Natural killer cell (primary cell): ENCODE results near the gene ADGRF1. TPM values are rescaled to one million over a fixed set of nuclear protein-coding genes. Genes with fewer than 3 reads are reported as not detected.

Experiments used
- ATAC-seq, 3 donors: fragments of 150-1000 bp in 2 of 3; fragments of 200-7000 bp in 1 of 3; cut with Tn5 transposase; 1 replicate in 1 of 3; 2 replicates in 2 of 3; pipeline ENCODE4 v1.10.0; 2021; ENCODE audit warnings: mild to moderate bottlenecking in 2 of 3, moderate library complexity in 2 of 3
- DNase-seq, 2 donors: peaks; one replicate each; pipeline versions ENCODE4 v3.0.0 to v3.0.0-alpha.2; 2013 to 2021; ENCODE audit warnings: mixed read lengths in 1 of 2
- H3K27ac ChIP-seq: one replicate; pipeline ENCODE4 v1.5.1; 2013; ENCODE audit warnings: mild to moderate bottlenecking, low read length
- H3K27me3 ChIP-seq: one replicate; pipeline ENCODE4 v1.6.1; 2013; ENCODE audit warnings: low read length; ENCODE audit not compliant: control insufficient read depth, insufficient read depth
- H3K36me3 ChIP-seq: one replicate; pipeline ENCODE4 v1.6.1; 2013; ENCODE audit warnings: low read length; ENCODE audit not compliant: control insufficient read depth, insufficient read depth
- H3K4me1 ChIP-seq: one replicate; pipeline ENCODE4 v1.6.1; 2013; ENCODE audit warnings: low read length; ENCODE audit not compliant: control insufficient read depth, insufficient read depth
- H3K4me3 ChIP-seq: one replicate; pipeline ENCODE4 v1.5.1; 2013; ENCODE audit warnings: low read length
- H3K9me3 ChIP-seq: one replicate; pipeline ENCODE4 v1.6.1; 2013; ENCODE audit warnings: low read length; ENCODE audit not compliant: control insufficient read depth, insufficient read depth
- H3K27ac Mint-ChIP-seq, 2 donors: one replicate each; pipeline ENCODE4 v1.8.0; 2022; ENCODE audit warnings: mild to moderate bottlenecking in 2 of 2, mixed read lengths in 2 of 2, moderate library complexity in 1 of 2
- H3K27me3 Mint-ChIP-seq, 2 donors: one replicate each; pipeline ENCODE4 v1.8.0; 2022; ENCODE audit warnings: low read depth in 2 of 2, mixed read lengths in 2 of 2
- H3K36me3 Mint-ChIP-seq: one replicate; pipeline ENCODE4 v1.8.0; 2022; ENCODE audit warnings: mixed read lengths
- H3K4me1 Mint-ChIP-seq, 2 donors: one replicate each; pipeline ENCODE4 v1.8.0; 2022; ENCODE audit warnings: mixed read lengths in 2 of 2
- H3K4me3 Mint-ChIP-seq: one replicate; pipeline ENCODE4 v1.8.0; 2022; ENCODE audit warnings: mild to moderate bottlenecking, moderate library complexity, mixed read lengths
- H3K9me3 Mint-ChIP-seq, 2 donors: one replicate each; pipeline ENCODE4 v1.8.0; 2022; ENCODE audit warnings: mixed read lengths in 2 of 2
- WGBS: methylation state at CpG from one replicate; pipeline ENCODE4 v1.1.7; 2013; ENCODE audit warnings: missing lambda C conversion rate; ENCODE audit not compliant: insufficient coverage; 5-methylcytosine and 5-hydroxymethylcytosine counted together
- intact Hi-C: fragments of 100-400 bp; cut with micrococcal nuclease; formaldehyde crosslinking; loops from one replicate; pipeline ENCODE4 v1.14.2; 2022
- total RNA-seq, 4 donors: library from RNA; stranded (reverse); fragments of 120-200 nt in 1 of 4; gene quantifications; one replicate each; pipeline versions ENCODE4 v1.2.3 to v1.2.4, GENCODE V29; 2013 to 2022
- TF ChIP-seq, protein P1 (sequence below): fragments of 200-600 bp; IDR thresholded peaks from one replicate; pipeline ENCODE4 v1.8.0; 2022; ENCODE audit warnings: antibody characterized with exemption

The ADGRF1 gene
- total RNA-seq, 3 donors from 2014 or later (not counting 1 experiment from before 2014, with no cell fraction given): not detected

DNA sequence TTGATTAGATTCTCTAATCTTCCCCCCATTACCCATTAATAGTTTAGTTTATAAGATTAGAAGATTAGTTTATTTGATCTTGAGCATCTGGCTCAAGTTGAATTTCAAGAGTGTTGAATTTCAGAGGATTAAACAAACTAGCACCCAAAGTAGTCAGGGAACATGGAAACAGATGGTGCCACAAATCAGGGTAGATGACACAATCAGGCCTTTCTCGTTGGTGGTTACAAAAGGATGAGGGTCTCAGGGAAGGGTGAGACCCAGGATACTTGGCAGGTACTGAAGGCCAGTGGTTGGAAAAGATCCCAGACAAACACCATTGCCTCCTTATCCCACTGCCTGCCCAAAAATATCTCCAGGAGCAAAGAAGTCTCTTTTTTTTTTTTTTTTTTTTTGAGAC lies 29.5 kb upstream of the ADGRF1 start:
- DNase-seq (no peak), ATAC-seq (no peak)
- TF ChIP-seq, protein P1, sequence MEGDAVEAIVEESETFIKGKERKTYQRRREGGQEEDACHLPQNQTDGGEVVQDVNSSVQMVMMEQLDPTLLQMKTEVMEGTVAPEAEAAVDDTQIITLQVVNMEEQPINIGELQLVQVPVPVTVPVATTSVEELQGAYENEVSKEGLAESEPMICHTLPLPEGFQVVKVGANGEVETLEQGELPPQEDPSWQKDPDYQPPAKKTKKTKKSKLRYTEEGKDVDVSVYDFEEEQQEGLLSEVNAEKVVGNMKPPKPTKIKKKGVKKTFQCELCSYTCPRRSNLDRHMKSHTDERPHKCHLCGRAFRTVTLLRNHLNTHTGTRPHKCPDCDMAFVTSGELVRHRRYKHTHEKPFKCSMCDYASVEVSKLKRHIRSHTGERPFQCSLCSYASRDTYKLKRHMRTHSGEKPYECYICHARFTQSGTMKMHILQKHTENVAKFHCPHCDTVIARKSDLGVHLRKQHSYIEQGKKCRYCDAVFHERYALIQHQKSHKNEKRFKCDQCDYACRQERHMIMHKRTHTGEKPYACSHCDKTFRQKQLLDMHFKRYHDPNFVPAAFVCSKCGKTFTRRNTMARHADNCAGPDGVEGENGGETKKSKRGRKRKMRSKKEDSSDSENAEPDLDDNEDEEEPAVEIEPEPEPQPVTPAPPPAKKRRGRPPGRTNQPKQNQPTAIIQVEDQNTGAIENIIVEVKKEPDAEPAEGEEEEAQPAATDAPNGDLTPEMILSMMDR: no peak
- Histone ChIP-seq H3K4me3 (no peak overlapping the region), H3K36me3 (no peaks in the 10 kb centered on the region), H3K4me1 (no peaks in the 10 kb centered on the region), H3K27ac (no peak overlapping the region), H3K27me3 (no peaks in the 10 kb centered on the region), H3K9me3 (no peaks in the 10 kb centered on the region)
- no peaks in the 10 kb centered on the region for H3K36me3 Mint-ChIP-seq
- 63% methylated on average over 1 of the region's 1 CpG for WGBS
- no peaks in the 10 kb centered on the region for H3K9me3 Mint-ChIP-seq
- intact Hi-C loops: no loop called here
- H3K4me3 Mint-ChIP-seq: no peak overlapping the region
- H3K4me1 Mint-ChIP-seq: no peaks in the 10 kb centered on the region
- peaks cover 0 to 4% of the 10 kb centered on the region in 2 donors for H3K27me3 Mint-ChIP-seq
- no peak overlapping the region for H3K27ac Mint-ChIP-seq

DNA sequence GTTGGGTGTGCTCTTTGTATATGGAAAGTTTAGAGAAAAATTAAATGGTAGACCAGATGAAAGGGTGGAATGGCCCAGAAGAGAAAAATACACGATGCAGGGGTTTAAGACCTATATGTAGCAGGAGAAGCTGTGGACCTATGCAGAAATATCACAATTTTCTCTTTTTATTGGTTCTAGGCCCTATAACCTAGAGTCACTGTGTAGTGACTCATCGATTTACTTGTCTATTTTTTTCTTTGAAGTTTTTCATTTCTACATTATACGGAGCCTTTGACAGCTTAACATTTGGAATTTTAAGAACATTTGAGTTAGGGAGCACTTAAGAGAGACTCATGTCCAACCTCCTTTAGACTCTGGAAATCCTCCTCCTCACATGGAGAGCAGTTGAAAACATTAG lies 28.3 kb upstream of the ADGRF1 start:
- no peak overlapping the region for H3K27ac ChIP-seq
- Mint-ChIP-seq H3K4me3 (no peak overlapping the region), H3K4me1 (no peaks in the 10 kb centered on the region), H3K9me3 (no peaks in the 10 kb centered on the region), H3K27ac (no peak overlapping the region), H3K36me3 (no peaks in the 10 kb centered on the region), H3K27me3 (peaks cover 0 to 4% of the 10 kb centered on the region in 2 donors)
- H3K4me1 ChIP-seq: no peaks in the 10 kb centered on the region
- ATAC-seq: no peak
- WGBS: 89% methylated on average over 2 of the region's 3 CpGs
- H3K9me3 ChIP-seq: no peaks in the 10 kb centered on the region
- H3K4me3 ChIP-seq: no peak overlapping the region
- no peaks in the 10 kb centered on the region for H3K36me3 ChIP-seq
- TF ChIP-seq, protein P1: no peak
- H3K27me3 ChIP-seq: no peaks in the 10 kb centered on the region
- intact Hi-C loops: no loop called here
- DNase-seq: no peak

DNA sequence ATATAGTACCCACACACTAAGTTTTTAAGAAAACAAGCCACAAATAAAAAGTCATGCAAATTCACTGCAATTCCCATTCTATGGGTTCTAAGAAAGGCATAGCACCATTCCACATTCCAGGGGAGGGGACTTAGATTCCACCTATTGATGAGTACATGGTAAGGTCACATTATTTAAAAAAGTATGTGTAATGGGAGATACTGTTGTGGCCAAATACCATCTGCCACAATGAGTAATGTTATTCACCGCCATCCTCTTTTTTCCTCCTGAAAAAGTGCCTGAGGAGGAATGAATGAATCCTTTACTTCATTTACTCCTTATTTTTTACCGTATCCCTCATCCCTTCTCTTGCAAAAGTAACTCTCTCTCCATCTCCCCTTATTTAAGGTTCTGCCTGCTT lies 27.0 kb upstream of the ADGRF1 start:
- Histone ChIP-seq H3K36me3 (no peaks in the 10 kb centered on the region), H3K4me3 (no peak overlapping the region), H3K27ac (no peak overlapping the region), H3K27me3 (no peaks in the 10 kb centered on the region), H3K4me1 (no peaks in the 10 kb centered on the region), H3K9me3 (no peaks in the 10 kb centered on the region)
- H3K36me3 Mint-ChIP-seq: no peaks in the 10 kb centered on the region
- H3K9me3 Mint-ChIP-seq: no peaks in the 10 kb centered on the region
- H3K27ac Mint-ChIP-seq: no peak overlapping the region
- intact Hi-C loops: no loop called here
- H3K4me1 Mint-ChIP-seq: no peaks in the 10 kb centered on the region
- ATAC-seq: no peak
- no peaks in the 10 kb centered on the region for H3K27me3 Mint-ChIP-seq
- TF ChIP-seq, protein P1: no peak
- H3K4me3 Mint-ChIP-seq: no peak overlapping the region
- WGBS: 100% methylated on average over 1 of the region's 2 CpGs
- DNase-seq: no peak

DNA sequence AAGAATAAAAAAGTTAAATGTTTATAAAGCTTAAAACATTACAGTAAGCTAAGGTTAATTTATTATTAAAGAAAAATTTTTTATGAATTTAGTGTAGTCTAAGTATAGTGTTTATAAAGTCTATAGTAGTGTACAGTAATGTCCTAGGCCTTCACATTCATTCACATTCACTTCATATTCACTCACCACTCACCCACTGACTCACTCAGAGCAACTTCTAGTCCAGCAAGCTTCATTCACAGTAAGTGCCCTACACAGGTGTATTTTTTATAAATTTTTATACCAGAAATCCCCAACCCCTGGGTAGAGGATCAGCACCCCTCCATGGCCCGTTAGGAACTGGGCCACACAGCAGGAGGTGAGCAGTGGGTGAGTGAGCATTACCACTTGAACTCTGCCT lies 24.3 kb upstream of the ADGRF1 start:
- no peak overlapping the region for H3K4me3 Mint-ChIP-seq
- no peaks in the 10 kb centered on the region for H3K4me1 ChIP-seq
- intact Hi-C loops: no loop called here
- no peaks in the 10 kb centered on the region for H3K4me1 Mint-ChIP-seq
- WGBS: 75% methylated on average over 1 of the region's 1 CpG
- no peaks in the 10 kb centered on the region for H3K9me3 Mint-ChIP-seq
- DNase-seq (no peak), ATAC-seq (no peak)
- no peak overlapping the region for H3K27ac Mint-ChIP-seq
- no peak overlapping the region for H3K27ac ChIP-seq
- no peaks in the 10 kb centered on the region for H3K36me3 ChIP-seq
- H3K27me3 ChIP-seq: no peaks in the 10 kb centered on the region
- H3K9me3 ChIP-seq: no peaks in the 10 kb centered on the region
- TF ChIP-seq, protein P1: no peak
- H3K4me3 ChIP-seq: no peak overlapping the region
- no peaks in the 10 kb centered on the region for H3K27me3 Mint-ChIP-seq
- no peaks in the 10 kb centered on the region for H3K36me3 Mint-ChIP-seq
